VCaP (cell line): Measurements from ENCODE around the gene SLC2A6.

ENCODE experiments used
- H3K27ac ChIP-seq: fragments of 450-650 bp; 2 replicates; pipeline ENCODE4 v1.5.1; 2017
- CTCF ChIP-seq: fragments of 450-650 bp; conservative IDR thresholded peaks from 2 replicates; pipeline ENCODE4 v1.5.1; 2017; ENCODE audit warnings: mild to moderate bottlenecking, moderate library complexity

Gene SLC2A6

DNA sequence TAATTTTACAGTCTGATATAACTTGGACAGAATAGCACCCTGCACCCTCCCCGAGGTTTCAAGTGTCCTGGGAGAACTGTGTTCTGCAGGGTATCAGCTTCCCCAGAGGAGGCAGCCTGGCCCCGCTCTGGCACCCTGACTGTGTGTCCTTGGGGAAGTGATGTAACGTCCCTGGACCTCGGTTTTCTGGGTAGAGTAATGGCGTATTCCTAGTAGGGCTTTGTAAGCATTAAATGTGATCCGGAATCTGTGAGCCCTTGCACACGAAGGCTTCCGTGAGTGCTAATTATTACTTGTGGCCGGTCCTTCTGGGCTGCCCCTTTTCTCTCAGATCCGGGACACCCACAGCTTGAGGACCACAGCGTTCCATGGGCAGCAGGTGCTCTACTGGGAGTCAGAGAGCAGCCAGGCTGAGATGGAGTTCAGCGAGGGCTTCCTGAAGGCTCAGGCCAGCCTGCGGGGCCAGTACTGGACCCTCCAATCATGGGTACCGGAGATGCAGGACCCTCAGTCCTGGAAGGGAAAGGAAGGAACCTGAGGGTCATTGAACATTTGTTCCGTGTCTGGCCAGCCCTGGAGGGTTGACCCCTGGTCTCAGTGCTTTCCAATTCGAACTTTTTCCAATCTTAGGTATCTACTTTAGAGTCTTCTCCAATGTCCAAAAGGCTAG lies 20.1 kb downstream of the SLC2A6 start:
- TF ChIP-seq CTCF = no peak
- peak overlapping the region; percentile 98 for H3K27ac ChIP-seq

GRCh38 chr9:133457748-133458147 lies 21.2 kb downstream of the SLC2A6 start:
- H3K27ac ChIP-seq = no peak overlapping the region
- no peak for TF ChIP-seq CTCF

- TF ChIP-seq CTCF = no peak
- no peak overlapping the region for H3K27ac ChIP-seq
These were observed 21.7 kb downstream of the SLC2A6 start for GRCh38 chr9:133457233-133457632.

- no peak overlapping the region for H3K27ac ChIP-seq
These were observed 22.5 kb downstream of the SLC2A6 start for GRCh38 chr9:133456409-133456808.

DNA sequence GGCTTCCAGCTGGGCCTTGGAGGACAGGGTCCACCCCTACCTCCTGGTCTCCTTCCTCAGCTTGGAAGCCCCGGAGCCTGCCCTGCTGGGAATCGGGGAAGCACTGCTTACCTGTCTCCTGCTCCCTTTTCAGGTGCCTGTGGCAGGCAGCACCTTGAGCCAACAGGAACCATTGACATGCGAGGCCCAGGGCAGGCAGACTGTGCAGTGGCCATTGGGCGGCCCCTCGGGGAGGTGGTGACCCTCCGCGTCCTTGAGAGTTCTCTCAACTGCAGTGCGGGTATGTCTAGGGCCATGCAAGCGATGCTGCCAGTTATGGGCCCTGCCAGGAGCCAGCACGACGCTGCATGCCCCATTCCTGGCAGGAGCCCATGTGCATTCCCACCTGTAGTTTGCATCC lies 23.0 kb downstream of the SLC2A6 start:
- no peak overlapping the region for H3K27ac ChIP-seq
- TF ChIP-seq CTCF = no peak

More at GRCh38 chr9:133456409-133456808, 22.5 kb downstream of the SLC2A6 start:
- TF ChIP-seq CTCF = no peak

DNA sequence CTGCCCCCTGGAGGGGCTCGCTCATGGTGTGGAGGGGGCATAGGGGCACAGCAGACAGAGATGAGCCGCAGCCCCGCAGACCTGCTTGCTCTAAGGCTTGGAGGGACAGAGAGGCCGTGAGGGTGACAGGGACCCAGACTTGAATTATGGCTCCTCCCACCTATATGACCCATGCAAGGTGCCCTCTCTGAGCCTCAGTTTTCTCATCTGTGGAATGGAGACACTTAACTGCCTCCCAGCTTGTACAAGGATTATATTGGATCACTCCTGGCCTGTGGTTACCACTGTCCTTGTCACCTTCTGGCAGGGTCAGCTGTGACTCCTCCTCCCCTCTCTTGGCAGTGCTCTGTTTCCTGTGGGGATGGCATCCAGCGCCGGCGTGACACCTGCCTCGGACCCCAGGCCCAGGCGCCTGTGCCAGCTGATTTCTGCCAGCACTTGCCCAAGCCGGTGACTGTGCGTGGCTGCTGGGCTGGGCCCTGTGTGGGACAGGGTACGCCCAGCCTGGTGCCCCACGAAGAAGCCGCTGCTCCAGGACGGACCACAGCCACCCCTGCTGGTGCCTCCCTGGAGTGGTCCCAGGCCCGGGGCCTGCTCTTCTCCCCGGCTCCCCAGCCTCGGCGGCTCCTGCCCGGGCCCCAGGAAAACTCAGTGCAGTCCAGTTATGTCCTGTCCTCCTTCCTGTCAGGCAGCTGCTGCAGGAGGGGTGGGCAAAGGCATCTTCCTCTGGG lies 23.8 kb downstream of the SLC2A6 start:
- no peak for TF ChIP-seq CTCF
- H3K27ac ChIP-seq = no peak overlapping the region

DNA sequence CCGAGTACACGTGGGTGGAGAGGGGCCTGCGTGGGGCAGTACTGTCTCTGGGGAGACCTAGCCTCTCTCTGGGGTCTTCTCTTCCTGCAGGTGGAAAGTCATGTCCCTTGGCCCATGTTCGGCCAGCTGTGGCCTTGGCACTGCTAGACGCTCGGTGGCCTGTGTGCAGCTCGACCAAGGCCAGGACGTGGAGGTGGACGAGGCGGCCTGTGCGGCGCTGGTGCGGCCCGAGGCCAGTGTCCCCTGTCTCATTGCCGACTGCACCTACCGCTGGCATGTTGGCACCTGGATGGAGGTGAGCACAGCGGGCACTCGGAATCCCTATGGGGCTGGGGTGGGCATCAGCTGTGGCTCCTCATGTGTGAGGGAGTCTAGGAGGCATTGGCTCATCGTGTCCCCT lies 24.6 kb downstream of the SLC2A6 start:
- no peak for TF ChIP-seq CTCF
- no peak overlapping the region for H3K27ac ChIP-seq
